K562 (cell line): Measurements from ENCODE around the gene SPRED2. TPM values are rescaled to one million over a fixed set of nuclear protein-coding genes. Genes with fewer than 3 reads are reported as not detected.

Source experiments
- ARID4B ChIP-seq: sonication (generic); formaldehyde crosslinking; IDR thresholded peaks from 2 replicates; pipeline ENCODE4 v1.8.0; 2022; ENCODE audit warnings: mild to moderate bottlenecking, missing genetic modification reagents
- CREBBP ChIP-seq: IDR thresholded peaks from one replicate; pipeline ENCODE4 v1.6.1; 2012; ENCODE audit warnings: low read depth, mild to moderate bottlenecking, control low read depth, inconsistent platforms, low read length
- ERF ChIP-seq: fragments of 450-650 bp; formaldehyde crosslinking; IDR thresholded peaks from 2 replicates; pipeline ENCODE4 v1.4.0; 2020; ENCODE audit warnings: mild to moderate bottlenecking, mixed read lengths
- ESRRA ChIP-seq: fragments of 450-650 bp; IDR thresholded peaks from 2 replicates; pipeline ENCODE4 v1.6.1; 2014; ENCODE audit warnings: low read depth, mild to moderate bottlenecking, moderate library complexity, borderline replicate concordance
- GABPA ChIP-seq: fragments of 200-800 bp; sonication (Bioruptor generic); conservative IDR thresholded peaks from 2 replicates; pipeline ENCODE4 v1.6.1; 2016; ENCODE audit warnings: low read depth, missing genetic modification characterization, missing compliant biosample characterization
- KDM1A ChIP-seq, 2 experiments: fragments of 450-650 bp; IDR thresholded peaks; 2 replicates each; pipeline ENCODE4 v1.6.1; 2016; ENCODE audit warnings: mild to moderate bottlenecking in 2 of 2
- MAFK ChIP-seq: IDR thresholded peaks from 2 replicates; pipeline ENCODE4 v1.6.1; 2011; ENCODE audit warnings: low read length, improper control_type of control experiment
- NFE2 ChIP-seq: IDR thresholded peaks from 2 replicates; pipeline ENCODE4 v1.6.1; 2014; ENCODE audit warnings: antibody characterized with exemption, low read depth
- OTX1 ChIP-seq: fragments of 450-650 bp; formaldehyde crosslinking; IDR thresholded peaks from 2 replicates; pipeline ENCODE4 v1.4.0; 2022; ENCODE audit warnings: mild to moderate bottlenecking
- POLR2AphosphoS5 ChIP-seq: IDR thresholded peaks from 2 replicates; pipeline ENCODE4 v1.6.1; 2011; ENCODE audit warnings: mild to moderate bottlenecking, low read depth, low read length, moderate library complexity; ENCODE audit not compliant: control insufficient read depth, insufficient read depth
- POLR2H ChIP-seq: IDR thresholded peaks from 2 replicates; pipeline ENCODE4 v1.6.1; 2016; ENCODE audit warnings: missing genetic modification characterization, low read depth, mild to moderate bottlenecking, control low read depth, missing compliant biosample characterization, moderate library complexity
- PPARD ChIP-seq: fragments of 250-450 bp; sonication (Bioruptor Pico); IDR thresholded peaks from 2 replicates; pipeline ENCODE4 v1.8.0; 2022; ENCODE audit warnings: inconsistent platforms, mild to moderate bottlenecking, moderate library complexity
- RBM34 ChIP-seq: fragments of 200-400 bp; formaldehyde crosslinking; IDR thresholded peaks from 2 replicates; pipeline ENCODE4 v1.6.1; 2018; ENCODE audit warnings: low read length, borderline replicate concordance; ENCODE audit not compliant: insufficient read depth
- SIN3B ChIP-seq: fragments of 450-650 bp; IDR thresholded peaks from 2 replicates; pipeline ENCODE4 v1.6.1; 2017; ENCODE audit warnings: low read depth, mild to moderate bottlenecking, moderate library complexity
- SRSF3 ChIP-seq: fragments of 200-400 bp; formaldehyde crosslinking; IDR thresholded peaks from 2 replicates; pipeline ENCODE4 v1.6.1; 2016; ENCODE audit warnings: mild to moderate bottlenecking, low read length, moderate library complexity; ENCODE audit not compliant: insufficient read depth
- TEAD1 ChIP-seq, 2 experiments: fragments of 450-650 bp in 1 of 2; sonication (generic) in 1 of 2; formaldehyde crosslinking; IDR thresholded peaks; 2 replicates each; pipeline versions ENCODE4 v1.4.0 to v1.8.0; 2020 to 2022; ENCODE audit warnings: mild to moderate bottlenecking in 2 of 2, missing genetic modification reagents in 1 of 2
- ZBTB2 ChIP-seq: fragments of 450-650 bp; IDR thresholded peaks from 2 replicates; pipeline ENCODE4 v1.6.1; 2016; ENCODE audit warnings: antibody characterized with exemption
- ZFP36 ChIP-seq: fragments of 150-350 bp; IDR thresholded peaks from 2 replicates; pipeline ENCODE4 v1.6.1; 2018; ENCODE audit warnings: low read length, low read depth; ENCODE audit not compliant: partially characterized antibody
- ZNF121 ChIP-seq: sonication (generic); formaldehyde crosslinking; conservative IDR thresholded peaks from 2 replicates; pipeline ENCODE4 v1.8.0; 2022; ENCODE audit warnings: missing genetic modification reagents
- ZNF384 ChIP-seq: IDR thresholded peaks from 2 replicates; pipeline ENCODE4 v1.6.1; 2012; ENCODE audit warnings: low read depth, low read length, improper control_type of control experiment
- ZNF511 ChIP-seq: sonication (generic); formaldehyde crosslinking; IDR thresholded peaks from 2 replicates; pipeline ENCODE4 v1.8.0; 2022; ENCODE audit warnings: mild to moderate bottlenecking, missing genetic modification reagents
- ZNF764 ChIP-seq: fragments of 250-450 bp; sonication (Bioruptor Pico); IDR thresholded peaks from 2 replicates; pipeline ENCODE4 v1.4.0; 2020; ENCODE audit warnings: low read depth, mild to moderate bottlenecking, moderate library complexity
- polyA plus RNA-seq, 8 experiments: library from polyadenylated mRNA; depleted of rRNA in 4 of 8; stranded (reverse) in 5 of 8; unstranded in 3 of 8; fragments of >200 nt; fragmentation: Nextera tagmentation in 2 of 8; fragmentation: Illumina TruSeq in 1 of 8; extraction: Ambion mirVana in 2 of 8; extraction: Trizol in 1 of 8; gene quantifications; 2 replicates each; pipeline versions ENCODE4 v1.2.1 to v1.2.3, GENCODE V29; 2011 to 2014; ENCODE audit warnings: inconsistent platforms in 1 of 8, missing spikeins in 1 of 8
- total RNA-seq, 7 experiments: library from RNA; depleted of rRNA in 6 of 7; stranded (reverse); fragments of >200 nt in 6 of 7; fragmentation: Illumina TruSeq in 2 of 7; extraction: Trizol in 2 of 7; gene quantifications; 2 replicates each; pipeline versions ENCODE4 v1.2.1 to v1.2.3, GENCODE V29; 2011 to 2021; ENCODE audit warnings: low replicate concordance in 1 of 7

SPRED2 gene
- total and polyA plus RNA-seq, 9 of the 15 experiments (the other 6 are each of a cell fraction or from before 2014, with no cell fraction given) = 4.6 to 50.8 (median 14.1) TPM

DNA sequence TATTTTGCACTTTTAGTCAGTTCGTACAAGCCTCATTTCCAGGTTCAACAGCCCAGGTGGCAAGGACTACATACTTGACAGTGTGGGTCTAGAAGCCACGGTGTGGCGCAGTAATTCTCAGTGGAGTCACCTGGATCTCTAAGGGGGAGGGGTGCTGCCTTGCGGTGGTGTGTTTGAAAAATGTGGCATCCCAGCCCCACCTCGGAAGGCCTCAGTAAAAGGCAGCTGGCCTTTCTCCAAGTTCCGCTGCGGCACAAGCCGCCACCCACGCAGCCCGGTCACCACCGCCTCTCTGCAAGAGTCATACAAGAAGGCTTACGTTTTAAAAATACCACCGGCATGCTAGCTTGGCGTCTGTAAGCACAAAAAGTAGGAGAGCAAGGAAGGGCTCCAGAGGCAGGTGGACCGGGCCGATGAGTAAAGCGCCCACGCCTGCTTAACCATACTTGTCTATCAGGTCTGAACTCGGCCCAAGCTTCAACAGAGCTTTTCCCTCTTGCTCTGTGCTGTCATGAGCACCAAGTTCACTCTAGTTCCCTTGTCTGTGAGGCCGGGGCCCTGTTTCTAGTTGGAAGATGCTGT is 49.5 kb downstream of the SPRED2 start (continued):
- TF ChIP-seq ZBTB2 (peak; percentile 32; the same call in 1 of the 2 replicates), ESRRA (peak; percentile 41; the same call in 1 of the 2 replicates), RBM34 (no peak), SRSF3 (no peak), PPARD (CRISPR knock-in tag) (no peak), SIN3B (no peak), TEAD1 (CRISPR knock-in tag; IDR thresholded peaks at IDR 0.05) (peak in 1 of 2 experiments; percentile 77; a peak in 2 of 4 replicates), MAFK (no peak), ZNF384 (no peak), ZFP36 (peak; percentile 41), POLR2H (tag) (no peak), POLR2AphosphoS5 (peak; percentile 48; the same call in 1 of the 2 replicates), GABPA (tag) (no peak; the same call in 1 of the 2 replicates), ERF (CRISPR knock-in tag) (no peak), ZNF511 (CRISPR knock-in tag) (peak; percentile 76; the same call in 1 of the 2 replicates), CREBBP (no peak), NFE2 (no peak), OTX1 (CRISPR knock-in tag) (no peak), ARID4B (CRISPR knock-in tag) (peak; percentile 62; the same call in 1 of the 2 replicates), ZNF121 (no peak), KDM1A (IDR thresholded peaks at IDR 0.05) (peak; percentile 27 to 43; a peak in 1 of 4 replicates), ZNF764 (CRISPR knock-in tag) (no peak)
